Parathyroid adenoma (tissue), 2 donors: ENCODE data around the gene TBC1D8.

Source experiments
- H2AFZ ChIP-seq: fragments of 300-600 bp; sonication (generic); one replicate; pipeline ENCODE4 v1.7.0; 2017; ENCODE audit warnings: antibody characterized with exemption, mild to moderate bottlenecking
- H3K27ac ChIP-seq: fragments of 300-600 bp; sonication (generic); one replicate; pipeline ENCODE4 v1.7.0; 2017
- H3K27me3 ChIP-seq: fragments of 300-600 bp; sonication (generic); one replicate; pipeline ENCODE4 v1.7.0; 2017; ENCODE audit warnings: low read length; ENCODE audit not compliant: control insufficient read depth, insufficient read depth
- H3K36me3 ChIP-seq: fragments of 300-600 bp; sonication (generic); one replicate; pipeline ENCODE4 v1.7.0; 2017; ENCODE audit warnings: low read length; ENCODE audit not compliant: control insufficient read depth, insufficient read depth
- H3K4me1 ChIP-seq: fragments of 300-600 bp; sonication (generic); one replicate; pipeline ENCODE4 v1.7.0; 2017; ENCODE audit warnings: control low read depth
- H3K4me2 ChIP-seq: fragments of 300-600 bp; sonication (generic); one replicate; pipeline ENCODE4 v1.7.0; 2017; ENCODE audit warnings: low read length
- H3K4me3 ChIP-seq: fragments of 300-600 bp; sonication (generic); one replicate; pipeline ENCODE4 v1.7.0; 2017; ENCODE audit warnings: low read depth, low read length
- H3K79me2 ChIP-seq: fragments of 300-600 bp; sonication (generic); one replicate; pipeline ENCODE4 v1.7.0; 2017; ENCODE audit warnings: control low read depth
- H3K9ac ChIP-seq: fragments of 300-600 bp; sonication (generic); one replicate; pipeline ENCODE4 v1.7.0; 2017; ENCODE audit warnings: mild to moderate bottlenecking
- H3K9me3 ChIP-seq: fragments of 300-600 bp; sonication (generic); one replicate; pipeline ENCODE4 v1.7.0; 2017; ENCODE audit warnings: low read length; ENCODE audit not compliant: control insufficient read depth
- CTCF ChIP-seq: fragments of 300-600 bp; sonication (generic); IDR thresholded peaks from one replicate; pipeline ENCODE4 v1.7.0; 2017; ENCODE audit warnings: antibody characterized with exemption, mild to moderate bottlenecking
- donor health status: primary hyperparathyroidism.

Gene TBC1D8

GRCh38 chr2:101014264-101014857 lies 136.8 kb downstream of the TBC1D8 start:
- TF ChIP-seq CTCF: no peak
- H3K9me3 ChIP-seq: no peaks in the 10 kb centered on the region

GRCh38 chr2:101012706-101013181 lies 138.4 kb downstream of the TBC1D8 start:
- peak; percentile 88 for TF ChIP-seq CTCF
- Histone ChIP-seq H3K27me3 (no peaks in the 10 kb centered on the region), H3K9ac (no peak overlapping the region), H3K9me3 (no peaks in the 10 kb centered on the region), H3K4me2 (no peak overlapping the region), H2AFZ (no peak overlapping the region), H3K4me3 (no peak overlapping the region), H3K27ac (no peak overlapping the region), H3K79me2 (no peaks in the 10 kb centered on the region), H3K4me1 (peaks cover 8% of the 10 kb centered on the region), H3K36me3 (no peaks in the 10 kb centered on the region)

More at GRCh38 chr2:101014264-101014857, 136.8 kb downstream of the TBC1D8 start:
- Histone ChIP-seq H2AFZ (no peak overlapping the region), H3K9ac (no peak overlapping the region), H3K4me2 (no peak overlapping the region), H3K27me3 (no peaks in the 10 kb centered on the region), H3K27ac (no peak overlapping the region), H3K79me2 (no peaks in the 10 kb centered on the region), H3K4me3 (no peak overlapping the region), H3K36me3 (no peaks in the 10 kb centered on the region), H3K4me1 (no peaks in the 10 kb centered on the region)

- no peaks in the 10 kb centered on the region for H3K9me3 ChIP-seq
- no peak overlapping the region for H2AFZ ChIP-seq
- no peak for TF ChIP-seq CTCF
- H3K9ac ChIP-seq: no peak overlapping the region
- H3K27me3 ChIP-seq: no peaks in the 10 kb centered on the region
- peaks cover 8% of the 10 kb centered on the region for H3K4me1 ChIP-seq
- H3K27ac ChIP-seq: no peak overlapping the region
- H3K36me3 ChIP-seq: no peaks in the 10 kb centered on the region
- no peak overlapping the region for H3K4me3 ChIP-seq
- no peaks in the 10 kb centered on the region for H3K79me2 ChIP-seq
- H3K4me2 ChIP-seq: no peak overlapping the region
Observed at GRCh38 chr2:101012054-101012705, 139.0 kb downstream of the TBC1D8 start.

DNA sequence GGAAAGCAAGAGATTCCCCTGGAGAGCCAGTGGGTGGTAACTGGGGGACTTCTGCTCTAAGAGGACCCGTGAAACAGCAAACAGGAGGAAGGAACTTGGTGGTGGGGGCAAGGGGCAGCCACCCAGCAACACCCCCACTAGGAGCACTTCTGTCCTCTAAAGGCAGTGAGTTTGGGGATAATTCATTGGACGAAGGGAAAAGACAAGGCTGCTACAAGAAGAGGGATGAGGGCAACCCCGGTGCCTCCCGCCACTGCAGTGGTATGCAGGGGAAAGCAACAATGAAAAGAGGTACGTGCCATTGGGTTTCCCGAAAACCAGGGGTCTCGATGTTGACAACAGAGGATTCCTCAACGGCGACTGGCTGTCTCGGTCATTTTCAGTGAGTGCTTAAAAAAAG lies 140.0 kb downstream of the TBC1D8 start:
- Histone ChIP-seq H3K27ac (no peak overlapping the region), H3K9ac (no peak overlapping the region), H3K79me2 (no peaks in the 10 kb centered on the region), H3K36me3 (no peaks in the 10 kb centered on the region), H3K27me3 (no peaks in the 10 kb centered on the region), H3K4me1 (peaks cover 9% of the 10 kb centered on the region), H3K4me2 (no peak overlapping the region), H2AFZ (no peak overlapping the region), H3K4me3 (no peak overlapping the region), H3K9me3 (no peaks in the 10 kb centered on the region)
- no peak for TF ChIP-seq CTCF
